ENCODE results near the gene BCAS2.

Gene BCAS2

GRCh38 chr1:114561333-114561732 lies 20.1 kb downstream of the BCAS2 start:
- TF ChIP-seq, protein P1, sequence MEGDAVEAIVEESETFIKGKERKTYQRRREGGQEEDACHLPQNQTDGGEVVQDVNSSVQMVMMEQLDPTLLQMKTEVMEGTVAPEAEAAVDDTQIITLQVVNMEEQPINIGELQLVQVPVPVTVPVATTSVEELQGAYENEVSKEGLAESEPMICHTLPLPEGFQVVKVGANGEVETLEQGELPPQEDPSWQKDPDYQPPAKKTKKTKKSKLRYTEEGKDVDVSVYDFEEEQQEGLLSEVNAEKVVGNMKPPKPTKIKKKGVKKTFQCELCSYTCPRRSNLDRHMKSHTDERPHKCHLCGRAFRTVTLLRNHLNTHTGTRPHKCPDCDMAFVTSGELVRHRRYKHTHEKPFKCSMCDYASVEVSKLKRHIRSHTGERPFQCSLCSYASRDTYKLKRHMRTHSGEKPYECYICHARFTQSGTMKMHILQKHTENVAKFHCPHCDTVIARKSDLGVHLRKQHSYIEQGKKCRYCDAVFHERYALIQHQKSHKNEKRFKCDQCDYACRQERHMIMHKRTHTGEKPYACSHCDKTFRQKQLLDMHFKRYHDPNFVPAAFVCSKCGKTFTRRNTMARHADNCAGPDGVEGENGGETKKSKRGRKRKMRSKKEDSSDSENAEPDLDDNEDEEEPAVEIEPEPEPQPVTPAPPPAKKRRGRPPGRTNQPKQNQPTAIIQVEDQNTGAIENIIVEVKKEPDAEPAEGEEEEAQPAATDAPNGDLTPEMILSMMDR (IDR thresholded peaks at IDR 0.05; ENCODE audit: extremely low read depth, insufficient read depth, missing control alignments): no peak
- DNase-seq (ENCODE audit: low spot score): no peak
- in situ Hi-C loops (cut with MboI; ENCODE audit: low pct_unique_long_range_greater_than_20kb, low sequenced_read_pairs, unreplicated experiment): no loop called here

GRCh38 chr1:114559356-114559755 lies 22.1 kb downstream of the BCAS2 start:
- no peak for DNase-seq (ENCODE audit: low spot score)
- in situ Hi-C loops (cut with MboI; ENCODE audit: low pct_unique_long_range_greater_than_20kb, low sequenced_read_pairs, unreplicated experiment): no loop called here
- TF ChIP-seq, protein P1 (IDR thresholded peaks at IDR 0.05; ENCODE audit: extremely low read depth, insufficient read depth, missing control alignments): no peak

- DNase-seq (ENCODE audit: low spot score): peak; percentile 37
- TF ChIP-seq, protein P1 (IDR thresholded peaks at IDR 0.05; ENCODE audit: extremely low read depth, insufficient read depth, missing control alignments): peak; percentile 52
- in situ Hi-C loops (cut with MboI; ENCODE audit: low pct_unique_long_range_greater_than_20kb, low sequenced_read_pairs, unreplicated experiment): no loop called here
Observed at GRCh38 chr1:114558544-114558943, 22.9 kb downstream of the BCAS2 start.

GRCh38 chr1:114554577-114554976 lies 26.8 kb downstream of the BCAS2 start:
- TF ChIP-seq, protein P1 (IDR thresholded peaks at IDR 0.05; ENCODE audit: extremely low read depth, insufficient read depth, missing control alignments): no peak
- no peak for DNase-seq (ENCODE audit: low spot score)
- in situ Hi-C loops (cut with MboI; ENCODE audit: low pct_unique_long_range_greater_than_20kb, low sequenced_read_pairs, unreplicated experiment): no loop called here

GRCh38 chr1:114552106-114552639 lies 29.2 kb downstream of the BCAS2 start:
- in situ Hi-C loops (cut with MboI; ENCODE audit: low pct_unique_long_range_greater_than_20kb, low sequenced_read_pairs, unreplicated experiment): no loop called here
- TF ChIP-seq, protein P1 (IDR thresholded peaks at IDR 0.05; ENCODE audit: extremely low read depth, insufficient read depth, missing control alignments): no peak
- no peak for DNase-seq (ENCODE audit: low spot score)

DNA sequence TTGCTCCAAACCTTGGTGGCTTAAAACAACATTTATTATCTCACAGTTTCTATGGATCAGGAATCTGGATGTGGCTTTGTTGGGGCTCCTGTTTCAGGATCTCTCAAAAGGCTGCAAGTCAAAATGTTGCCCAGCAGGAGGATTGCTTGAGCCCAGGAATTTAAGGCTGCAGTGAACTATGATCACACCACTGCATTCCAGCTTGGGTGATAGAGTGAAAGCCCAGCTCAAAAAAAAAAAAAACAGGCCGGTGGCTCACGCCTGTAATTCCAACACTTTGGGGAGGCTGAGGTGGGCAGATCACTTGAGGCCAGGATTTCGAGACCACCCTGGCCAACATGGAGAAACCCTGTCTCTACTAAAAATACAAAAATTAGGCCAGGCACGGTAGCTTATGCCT lies 30.0 kb downstream of the BCAS2 start:
- TF ChIP-seq, protein P1 (IDR thresholded peaks at IDR 0.05; ENCODE audit: extremely low read depth, insufficient read depth, missing control alignments): no peak
- no peak for DNase-seq (ENCODE audit: low spot score)
- in situ Hi-C loops (cut with MboI; ENCODE audit: low pct_unique_long_range_greater_than_20kb, low sequenced_read_pairs, unreplicated experiment): no loop called here

DNA sequence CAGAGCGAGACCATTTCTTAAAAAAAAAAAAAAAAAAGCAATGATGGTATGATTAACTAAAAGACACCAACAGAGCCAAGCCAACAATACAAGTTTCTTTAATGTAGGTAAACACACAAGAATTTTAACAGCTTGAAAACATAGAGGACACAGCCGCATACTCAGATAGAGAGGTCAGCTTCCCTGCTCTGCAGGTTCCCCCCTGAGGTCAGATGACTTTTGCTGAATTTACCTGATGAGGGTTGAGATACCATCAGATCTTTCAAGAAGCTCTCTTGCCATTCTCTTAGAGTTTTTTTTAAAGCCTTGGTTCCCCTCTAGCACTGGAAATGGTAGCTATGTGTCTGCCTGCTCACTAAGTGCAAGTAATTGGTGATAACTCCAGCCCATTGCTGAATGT lies 31.1 kb downstream of the BCAS2 start:
- DNase-seq (ENCODE audit: low spot score): no peak
- TF ChIP-seq, protein P1 (IDR thresholded peaks at IDR 0.05; ENCODE audit: extremely low read depth, insufficient read depth, missing control alignments): no peak
- in situ Hi-C loops (cut with MboI; ENCODE audit: low pct_unique_long_range_greater_than_20kb, low sequenced_read_pairs, unreplicated experiment): no loop called here

Data from GM13977 (cell line).